ENCODE data around the gene ANKRD11.

ANKRD11 gene

GRCh38 chr16:89293276-89294143 is 196.9 kb downstream of the ANKRD11 start:
- no peak for TF ChIP-seq CTCF (IDR thresholded peaks at IDR 0.05; ENCODE audit: insufficient read depth, low read depth, low read length, missing control alignments)
- no peak for DNase-seq (ENCODE audit: low read depth)
- H3K4me3 ChIP-seq (ENCODE audit: low read depth, low read length), result no peak overlapping the region

GRCh38 chr16:89292443-89293078 is 197.8 kb downstream of the ANKRD11 start:
- TF ChIP-seq CTCF (IDR thresholded peaks at IDR 0.05; ENCODE audit: insufficient read depth, low read depth, low read length, missing control alignments), result no peak
- no peak for DNase-seq (ENCODE audit: low read depth)
- H3K4me3 ChIP-seq (ENCODE audit: low read depth, low read length), result no peak overlapping the region

GRCh38 chr16:89291776-89292175 is 198.6 kb downstream of the ANKRD11 start:
- no peak for DNase-seq (ENCODE audit: low read depth)
- TF ChIP-seq CTCF (IDR thresholded peaks at IDR 0.05; ENCODE audit: insufficient read depth, low read depth, low read length, missing control alignments), result no peak

GRCh38 chr16:89291363-89291762 is 199.0 kb downstream of the ANKRD11 start:
- H3K4me3 ChIP-seq (ENCODE audit: low read depth, low read length), result no peak overlapping the region
- TF ChIP-seq CTCF (IDR thresholded peaks at IDR 0.05; ENCODE audit: insufficient read depth, low read depth, low read length, missing control alignments), result no peak
- DNase-seq (ENCODE audit: low read depth), result no peak

More at GRCh38 chr16:89291776-89292175, 198.6 kb downstream of the ANKRD11 start:
- no peak overlapping the region for H3K4me3 ChIP-seq (ENCODE audit: low read depth, low read length)

GRCh38 chr16:89290887-89291286 is 199.5 kb downstream of the ANKRD11 start:
- no peak overlapping the region for H3K4me3 ChIP-seq (ENCODE audit: low read depth, low read length)
- TF ChIP-seq CTCF (IDR thresholded peaks at IDR 0.05; ENCODE audit: insufficient read depth, low read depth, low read length, missing control alignments), result no peak
- no peak for DNase-seq (ENCODE audit: low read depth)

- no peak overlapping the region for H3K4me3 ChIP-seq (ENCODE audit: low read depth, low read length)
- no peak for TF ChIP-seq CTCF (IDR thresholded peaks at IDR 0.05; ENCODE audit: insufficient read depth, low read depth, low read length, missing control alignments)
- no peak for DNase-seq (ENCODE audit: low read depth)
Observed at GRCh38 chr16:89290472-89290871, 199.9 kb downstream of the ANKRD11 start.
